Neural cell (in vitro differentiated cells): ENCODE results near the gene CPO. TPM values are rescaled to one million over a fixed set of nuclear protein-coding genes. Genes with fewer than 3 reads are reported as not detected.

ENCODE experiments used
- H2AFZ ChIP-seq: fragments of 200-600, 300-800 bp; sonication (generic), shearing (Covaris generic); 2 replicates; pipeline ENCODE4 v1.6.0; 2014; ENCODE audit warnings: low read depth, mild to moderate bottlenecking, antibody characterized with exemption, low read length, moderate library complexity
- H3F3A ChIP-seq: fragments of 200-600 bp; shearing (Covaris generic); 2 replicates; pipeline ENCODE4 v1.6.1; 2016; ENCODE audit warnings: mild to moderate bottlenecking, moderate library complexity, mixed read lengths, antibody characterized with exemption, low read length; ENCODE audit not compliant: insufficient read depth, poor library complexity, severe bottlenecking
- H3K27ac ChIP-seq: fragments of 200-600, 300-800 bp; sonication (generic), shearing (Covaris generic); 2 replicates; pipeline ENCODE4 v1.5.1; 2014; ENCODE audit warnings: mild to moderate bottlenecking, low read length, moderate library complexity
- H3K27me3 ChIP-seq: fragments of 300-800, 200-600 bp; sonication (generic), shearing (Covaris generic); 2 replicates; pipeline ENCODE4 v1.6.0; 2014; ENCODE audit warnings: mild to moderate bottlenecking, low read depth, low read length, moderate library complexity; ENCODE audit not compliant: insufficient read depth
- H3K36me3 ChIP-seq: fragments of 300-800, 200-600 bp; sonication (generic), shearing (Covaris generic); 2 replicates; pipeline ENCODE4 v1.5.1; 2014; ENCODE audit warnings: mild to moderate bottlenecking, antibody characterized with exemption, low read length, moderate library complexity; ENCODE audit not compliant: insufficient read depth
- H3K4me2 ChIP-seq: fragments of 300-800, 200-600 bp; sonication (generic), shearing (Covaris generic); 2 replicates; pipeline ENCODE4 v1.6.0; 2014; ENCODE audit warnings: mild to moderate bottlenecking, low read length
- H3K4me3 ChIP-seq: fragments of 300-800, 200-600 bp; sonication (generic), shearing (Covaris generic); 2 replicates; pipeline ENCODE4 v1.5.1; 2014; ENCODE audit warnings: mild to moderate bottlenecking, low read length, moderate library complexity
- H3K79me2 ChIP-seq: fragments of 200-600 bp; shearing (Covaris generic); replicated peaks from 2 replicates; pipeline ENCODE4 v1.6.0; 2014; ENCODE audit warnings: mild to moderate bottlenecking, low read length, moderate library complexity; ENCODE audit not compliant: insufficient read depth
- H3K9ac ChIP-seq: fragments of 300-800, 200-600 bp; sonication (generic), shearing (Covaris generic); 2 replicates; pipeline ENCODE4 v1.6.1; 2016; ENCODE audit warnings: mild to moderate bottlenecking, low read length, mixed read lengths
- H3K9me2 ChIP-seq: fragments of 200-600 bp; shearing (Covaris generic); 2 replicates; pipeline ENCODE4 v1.6.1; 2016; ENCODE audit warnings: mild to moderate bottlenecking, low read length, mixed read lengths; ENCODE audit not compliant: insufficient read depth
- H3K9me3 ChIP-seq: fragments of 200-600, 300-800 bp; sonication (generic), shearing (Covaris generic); 2 replicates; pipeline ENCODE4 v1.6.1; 2016; ENCODE audit warnings: mild to moderate bottlenecking, mixed run types, low read length, moderate library complexity, mixed read lengths
- H4K20me1 ChIP-seq: fragments of 200-600 bp; shearing (Covaris generic); 2 replicates; pipeline ENCODE4 v1.6.1; 2016; ENCODE audit warnings: mild to moderate bottlenecking, mixed run types; ENCODE audit not compliant: insufficient read depth
- EP300 ChIP-seq: fragments of 450-650 bp; conservative IDR thresholded peaks from 2 replicates; pipeline ENCODE4 v1.6.1; 2014; ENCODE audit warnings: antibody characterized with exemption, mild to moderate bottlenecking, moderate library complexity; ENCODE audit not compliant: poor library complexity, severe bottlenecking
- EZH2 ChIP-seq: fragments of 200-600, 300-800 bp; shearing (Covaris generic), sonication (generic); IDR thresholded peaks from 2 replicates; pipeline ENCODE4 v1.6.1; 2014; ENCODE audit warnings: antibody characterized with exemption, low read length, borderline replicate concordance, mild to moderate bottlenecking; ENCODE audit not compliant: insufficient read depth, poor library complexity, severe bottlenecking
- MXI1 ChIP-seq: fragments of 450-650 bp; conservative IDR thresholded peaks from 2 replicates; pipeline ENCODE4 v1.6.1; 2014; ENCODE audit warnings: antibody characterized with exemption, mild to moderate bottlenecking; ENCODE audit not compliant: poor library complexity, severe bottlenecking
- POLR2AphosphoS5 ChIP-seq: IDR thresholded peaks from 2 replicates; pipeline ENCODE4 v1.6.1; 2012
- RAD21 ChIP-seq: fragments of 450-650 bp; conservative IDR thresholded peaks from 2 replicates; pipeline ENCODE4 v1.6.1; 2014; ENCODE audit warnings: antibody characterized with exemption, mild to moderate bottlenecking, moderate library complexity
- SMC3 ChIP-seq: fragments of 450-650 bp; conservative IDR thresholded peaks from 2 replicates; pipeline ENCODE4 v1.6.1; 2014; ENCODE audit warnings: antibody characterized with exemption, mild to moderate bottlenecking, moderate library complexity; ENCODE audit not compliant: poor library complexity
- TAF1 ChIP-seq: IDR thresholded peaks from 2 replicates; pipeline ENCODE4 v1.6.1; 2012; ENCODE audit warnings: low read depth
- polyA plus RNA-seq: library from polyadenylated mRNA; depleted of rRNA; stranded (reverse); fragments of >200 nt; gene quantifications from 2 replicates; pipeline ENCODE4 v1.2.3, GENCODE V29; 2014
- TF ChIP-seq, protein P1 (sequence below): IDR thresholded peaks from 2 replicates; pipeline ENCODE4 v1.6.1; 2012; ENCODE audit warnings: borderline replicate concordance
- TF ChIP-seq, protein P2 (sequence below): fragments of 450-650 bp; IDR thresholded peaks from 2 replicates; pipeline ENCODE4 v1.5.1; 2014; ENCODE audit warnings: antibody characterized with exemption, mild to moderate bottlenecking, moderate library complexity; ENCODE audit not compliant: poor library complexity, severe bottlenecking

CPO gene
- polyA plus RNA-seq, 1 donor from 2014 or later: 1.2 TPM

- Histone ChIP-seq H3K36me3 (no peaks in the 10 kb centered on the region), H3K9me2 (no peaks in the 10 kb centered on the region), H3K9ac (no peak overlapping the region), H3K27ac (no peak overlapping the region), H3K79me2 (no peaks in the 10 kb centered on the region), H3K4me3 (no peak overlapping the region), H2AFZ (no peak overlapping the region), H3K27me3 (no peaks in the 10 kb centered on the region), H3F3A (no peaks in the 10 kb centered on the region), H3K4me2 (no peak overlapping the region), H4K20me1 (no peaks in the 10 kb centered on the region), H3K9me3 (peaks cover 4% of the 10 kb centered on the region)
- TF ChIP-seq, protein P1, sequence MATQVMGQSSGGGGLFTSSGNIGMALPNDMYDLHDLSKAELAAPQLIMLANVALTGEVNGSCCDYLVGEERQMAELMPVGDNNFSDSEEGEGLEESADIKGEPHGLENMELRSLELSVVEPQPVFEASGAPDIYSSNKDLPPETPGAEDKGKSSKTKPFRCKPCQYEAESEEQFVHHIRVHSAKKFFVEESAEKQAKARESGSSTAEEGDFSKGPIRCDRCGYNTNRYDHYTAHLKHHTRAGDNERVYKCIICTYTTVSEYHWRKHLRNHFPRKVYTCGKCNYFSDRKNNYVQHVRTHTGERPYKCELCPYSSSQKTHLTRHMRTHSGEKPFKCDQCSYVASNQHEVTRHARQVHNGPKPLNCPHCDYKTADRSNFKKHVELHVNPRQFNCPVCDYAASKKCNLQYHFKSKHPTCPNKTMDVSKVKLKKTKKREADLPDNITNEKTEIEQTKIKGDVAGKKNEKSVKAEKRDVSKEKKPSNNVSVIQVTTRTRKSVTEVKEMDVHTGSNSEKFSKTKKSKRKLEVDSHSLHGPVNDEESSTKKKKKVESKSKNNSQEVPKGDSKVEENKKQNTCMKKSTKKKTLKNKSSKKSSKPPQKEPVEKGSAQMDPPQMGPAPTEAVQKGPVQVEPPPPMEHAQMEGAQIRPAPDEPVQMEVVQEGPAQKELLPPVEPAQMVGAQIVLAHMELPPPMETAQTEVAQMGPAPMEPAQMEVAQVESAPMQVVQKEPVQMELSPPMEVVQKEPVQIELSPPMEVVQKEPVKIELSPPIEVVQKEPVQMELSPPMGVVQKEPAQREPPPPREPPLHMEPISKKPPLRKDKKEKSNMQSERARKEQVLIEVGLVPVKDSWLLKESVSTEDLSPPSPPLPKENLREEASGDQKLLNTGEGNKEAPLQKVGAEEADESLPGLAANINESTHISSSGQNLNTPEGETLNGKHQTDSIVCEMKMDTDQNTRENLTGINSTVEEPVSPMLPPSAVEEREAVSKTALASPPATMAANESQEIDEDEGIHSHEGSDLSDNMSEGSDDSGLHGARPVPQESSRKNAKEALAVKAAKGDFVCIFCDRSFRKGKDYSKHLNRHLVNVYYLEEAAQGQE: no peak
- TF ChIP-seq, protein P2, sequence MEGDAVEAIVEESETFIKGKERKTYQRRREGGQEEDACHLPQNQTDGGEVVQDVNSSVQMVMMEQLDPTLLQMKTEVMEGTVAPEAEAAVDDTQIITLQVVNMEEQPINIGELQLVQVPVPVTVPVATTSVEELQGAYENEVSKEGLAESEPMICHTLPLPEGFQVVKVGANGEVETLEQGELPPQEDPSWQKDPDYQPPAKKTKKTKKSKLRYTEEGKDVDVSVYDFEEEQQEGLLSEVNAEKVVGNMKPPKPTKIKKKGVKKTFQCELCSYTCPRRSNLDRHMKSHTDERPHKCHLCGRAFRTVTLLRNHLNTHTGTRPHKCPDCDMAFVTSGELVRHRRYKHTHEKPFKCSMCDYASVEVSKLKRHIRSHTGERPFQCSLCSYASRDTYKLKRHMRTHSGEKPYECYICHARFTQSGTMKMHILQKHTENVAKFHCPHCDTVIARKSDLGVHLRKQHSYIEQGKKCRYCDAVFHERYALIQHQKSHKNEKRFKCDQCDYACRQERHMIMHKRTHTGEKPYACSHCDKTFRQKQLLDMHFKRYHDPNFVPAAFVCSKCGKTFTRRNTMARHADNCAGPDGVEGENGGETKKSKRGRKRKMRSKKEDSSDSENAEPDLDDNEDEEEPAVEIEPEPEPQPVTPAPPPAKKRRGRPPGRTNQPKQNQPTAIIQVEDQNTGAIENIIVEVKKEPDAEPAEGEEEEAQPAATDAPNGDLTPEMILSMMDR: no peak
- TF ChIP-seq EP300 (no peak), EZH2 (no peak), RAD21 (no peak), SMC3 (no peak), MXI1 (no peak), POLR2AphosphoS5 (no peak), TAF1 (no peak)
Observed at GRCh38 chr2:206936843-206937230, 2.5 kb upstream of the CPO start.

DNA sequence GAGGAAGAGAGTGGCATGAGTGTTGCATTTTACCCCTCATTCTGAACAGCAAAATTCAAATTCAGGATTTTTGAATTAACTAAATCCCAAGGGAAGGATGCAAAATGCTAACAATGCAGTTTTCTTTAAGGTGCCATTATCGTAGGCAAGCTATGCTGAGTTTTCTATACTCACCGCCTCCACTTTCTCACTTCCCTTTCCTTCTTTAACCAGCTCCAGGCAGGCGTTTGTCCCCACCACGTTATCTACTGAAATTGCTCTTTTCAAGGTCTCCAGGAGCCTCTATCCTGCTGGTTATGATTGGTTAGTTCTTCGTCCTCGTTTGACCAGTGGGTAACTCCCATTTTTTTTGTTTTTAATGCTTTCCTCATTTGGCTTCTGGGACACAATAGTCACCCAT lies 1.8 kb upstream of the CPO start:
- Histone ChIP-seq H4K20me1 (no peaks in the 10 kb centered on the region), H3K9me3 (peaks cover 1% of the 10 kb centered on the region), H3K27me3 (no peaks in the 10 kb centered on the region), H2AFZ (no peak overlapping the region), H3K4me2 (no peak overlapping the region), H3F3A (no peaks in the 10 kb centered on the region), H3K36me3 (no peaks in the 10 kb centered on the region), H3K79me2 (no peaks in the 10 kb centered on the region), H3K4me3 (no peak overlapping the region), H3K9me2 (no peaks in the 10 kb centered on the region), H3K9ac (no peak overlapping the region), H3K27ac (no peak overlapping the region)
- TF ChIP-seq EP300 (no peak), POLR2AphosphoS5 (no peak), EZH2 (no peak), TAF1 (no peak), SMC3 (no peak), MXI1 (no peak), RAD21 (no peak)
- TF ChIP-seq, protein P1: no peak
- TF ChIP-seq, protein P2: no peak
